ENCODE results near the gene IQCM. TPM values are rescaled to one million over a fixed set of nuclear protein-coding genes. Genes with fewer than 3 reads are reported as not detected.
"Not testable (repeated sequence)": the region's sequence is repeated elsewhere in the genome, so short reads cannot be mapped to it uniquely, and the experiment has no call there.

Gene IQCM
- total RNA-seq, 3 donors from 2014 or later, result not detected

DNA sequence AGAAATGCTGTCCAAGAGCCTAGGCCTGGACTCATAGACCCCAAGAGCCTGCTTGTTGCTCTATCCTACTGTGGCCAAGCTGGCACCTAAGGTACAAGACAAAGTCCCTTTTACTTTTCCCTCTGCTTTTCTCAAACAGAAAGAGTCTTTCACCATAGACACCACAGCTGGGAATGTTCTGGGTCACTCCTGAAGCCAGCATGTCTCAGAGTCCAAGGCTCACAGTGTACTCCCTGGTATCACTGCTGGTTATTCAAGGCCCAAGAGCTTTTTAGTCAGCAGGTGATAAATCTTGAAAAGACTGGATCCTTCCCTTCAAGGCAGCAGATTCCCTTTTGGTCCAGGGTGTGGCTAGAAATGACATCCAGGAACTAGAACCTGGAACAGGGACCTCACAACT lies 328.8 kb downstream of the IQCM start:
- intact Hi-C loops (cut with DNase I; ENCODE audit: low total_unique reads), result loop anchor here (5.0 kb wide), 1 partner anchor 270 kb away; no protein-coding TSS in a partner anchor
- H3K9me3 ChIP-seq, result no peaks in the 10 kb centered on the region
- DNase-seq (ENCODE audit: low spot score in 2 of 2), result no peak
- H3K4me1 ChIP-seq, result no peaks in the 10 kb centered on the region
- H3K4me3 ChIP-seq, result no peak overlapping the region
- H3K27me3 ChIP-seq, result no peaks in the 10 kb centered on the region
- TF ChIP-seq, protein P1, sequence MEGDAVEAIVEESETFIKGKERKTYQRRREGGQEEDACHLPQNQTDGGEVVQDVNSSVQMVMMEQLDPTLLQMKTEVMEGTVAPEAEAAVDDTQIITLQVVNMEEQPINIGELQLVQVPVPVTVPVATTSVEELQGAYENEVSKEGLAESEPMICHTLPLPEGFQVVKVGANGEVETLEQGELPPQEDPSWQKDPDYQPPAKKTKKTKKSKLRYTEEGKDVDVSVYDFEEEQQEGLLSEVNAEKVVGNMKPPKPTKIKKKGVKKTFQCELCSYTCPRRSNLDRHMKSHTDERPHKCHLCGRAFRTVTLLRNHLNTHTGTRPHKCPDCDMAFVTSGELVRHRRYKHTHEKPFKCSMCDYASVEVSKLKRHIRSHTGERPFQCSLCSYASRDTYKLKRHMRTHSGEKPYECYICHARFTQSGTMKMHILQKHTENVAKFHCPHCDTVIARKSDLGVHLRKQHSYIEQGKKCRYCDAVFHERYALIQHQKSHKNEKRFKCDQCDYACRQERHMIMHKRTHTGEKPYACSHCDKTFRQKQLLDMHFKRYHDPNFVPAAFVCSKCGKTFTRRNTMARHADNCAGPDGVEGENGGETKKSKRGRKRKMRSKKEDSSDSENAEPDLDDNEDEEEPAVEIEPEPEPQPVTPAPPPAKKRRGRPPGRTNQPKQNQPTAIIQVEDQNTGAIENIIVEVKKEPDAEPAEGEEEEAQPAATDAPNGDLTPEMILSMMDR (IDR thresholded peaks at IDR 0.05), result no peak
- no peak for TF ChIP-seq POLR2A (IDR thresholded peaks at IDR 0.05)
- TF ChIP-seq POLR2AphosphoS5 (IDR thresholded peaks at IDR 0.05), result no peak
- H3K36me3 ChIP-seq, result no peaks in the 10 kb centered on the region
- no peak overlapping the region for H3K27ac ChIP-seq

DNA sequence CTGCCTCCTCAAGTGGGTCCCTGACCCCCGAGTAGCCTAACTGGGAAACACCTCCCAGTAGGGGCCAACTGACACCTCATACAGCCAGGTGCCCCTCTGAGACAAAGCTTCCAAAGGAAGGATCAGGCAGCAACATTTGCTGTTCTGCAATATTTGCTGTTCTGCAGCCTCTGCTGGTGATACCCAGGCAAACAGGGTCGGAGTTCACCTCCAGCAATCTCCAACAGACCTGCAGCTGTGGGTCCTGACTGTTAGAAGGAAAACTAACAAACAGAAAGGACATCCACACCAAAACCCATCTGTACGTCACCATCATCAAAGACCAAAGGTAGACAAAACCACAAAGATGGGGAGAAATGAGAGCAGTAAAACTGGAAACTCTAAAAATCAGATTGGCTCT lies 347.0 kb downstream of the IQCM start:
- H3K27me3 ChIP-seq; intact Hi-C loops (cut with DNase I; ENCODE audit: low total_unique reads); H3K27ac ChIP-seq; DNase-seq (ENCODE audit: low spot score in 2 of 2); H3K9me3 ChIP-seq; H3K36me3 ChIP-seq; H3K4me1 ChIP-seq; H3K4me3 ChIP-seq: not testable (repeated sequence)

DNA sequence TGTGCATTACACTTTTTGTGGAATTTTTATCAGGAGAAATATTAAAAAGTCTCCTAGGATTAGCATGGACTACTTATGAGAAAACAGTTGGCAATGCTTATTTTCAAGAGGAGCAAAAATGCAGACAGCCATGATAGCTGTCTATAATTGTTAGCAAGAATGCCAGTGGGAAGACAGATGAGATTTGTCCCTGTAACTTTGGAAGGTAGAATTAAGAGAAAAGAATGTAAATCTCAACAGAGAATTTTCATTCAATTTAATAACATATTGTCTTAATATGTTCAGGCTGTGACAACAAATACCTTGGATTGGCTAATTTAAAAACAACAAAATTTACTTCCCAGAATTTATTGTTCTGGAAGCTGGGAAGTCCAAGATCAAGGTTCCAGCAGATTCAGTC lies 349.2 kb downstream of the IQCM start:
- Histone ChIP-seq H3K36me3 (no peaks in the 10 kb centered on the region), H3K9me3 (peaks cover 0 to 10% of the 10 kb centered on the region in 2 donors), H3K4me3 (no peak overlapping the region), H3K27ac (no peak overlapping the region), H3K27me3 (no peaks in the 10 kb centered on the region), H3K4me1 (no peaks in the 10 kb centered on the region)
- no peak for DNase-seq (ENCODE audit: low spot score in 2 of 2)
- no peak for TF ChIP-seq POLR2A (IDR thresholded peaks at IDR 0.05)
- TF ChIP-seq, protein P1 (IDR thresholded peaks at IDR 0.05), result no peak
- TF ChIP-seq POLR2AphosphoS5 (IDR thresholded peaks at IDR 0.05), result no peak
- intact Hi-C loops (cut with DNase I; ENCODE audit: low total_unique reads), result no loop called here

DNA sequence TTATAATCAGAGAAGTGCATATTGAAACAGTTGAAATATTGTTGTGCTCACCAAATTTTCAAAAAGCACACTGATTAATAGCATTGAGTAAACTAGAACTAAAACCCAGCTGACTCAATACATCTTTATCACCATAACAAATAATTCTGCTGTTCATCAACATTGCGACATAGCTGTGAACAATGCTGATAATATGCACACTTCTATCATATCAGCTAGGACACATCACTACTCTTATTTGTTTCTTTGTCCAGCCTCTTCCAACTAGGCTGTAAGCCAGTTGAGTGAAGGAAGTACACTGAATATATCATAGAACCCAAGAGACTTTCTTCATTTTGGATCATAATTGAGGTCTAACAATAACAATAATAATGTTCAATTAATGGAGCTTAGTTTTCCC lies 349.7 kb downstream of the IQCM start:
- intact Hi-C loops (cut with DNase I; ENCODE audit: low total_unique reads), result no loop called here
- TF ChIP-seq POLR2A (IDR thresholded peaks at IDR 0.05), result no peak
- TF ChIP-seq, protein P1 (IDR thresholded peaks at IDR 0.05), result no peak
- no peak for TF ChIP-seq POLR2AphosphoS5 (IDR thresholded peaks at IDR 0.05)
- no peaks in the 10 kb centered on the region for H3K36me3 ChIP-seq
- no peak overlapping the region for H3K4me3 ChIP-seq
- H3K4me1 ChIP-seq, result no peaks in the 10 kb centered on the region
- H3K9me3 ChIP-seq, result peaks cover 0 to 10% of the 10 kb centered on the region in 2 donors
- no peak for DNase-seq (ENCODE audit: low spot score in 2 of 2)
- H3K27ac ChIP-seq, result no peak overlapping the region
- no peaks in the 10 kb centered on the region for H3K27me3 ChIP-seq

DNA sequence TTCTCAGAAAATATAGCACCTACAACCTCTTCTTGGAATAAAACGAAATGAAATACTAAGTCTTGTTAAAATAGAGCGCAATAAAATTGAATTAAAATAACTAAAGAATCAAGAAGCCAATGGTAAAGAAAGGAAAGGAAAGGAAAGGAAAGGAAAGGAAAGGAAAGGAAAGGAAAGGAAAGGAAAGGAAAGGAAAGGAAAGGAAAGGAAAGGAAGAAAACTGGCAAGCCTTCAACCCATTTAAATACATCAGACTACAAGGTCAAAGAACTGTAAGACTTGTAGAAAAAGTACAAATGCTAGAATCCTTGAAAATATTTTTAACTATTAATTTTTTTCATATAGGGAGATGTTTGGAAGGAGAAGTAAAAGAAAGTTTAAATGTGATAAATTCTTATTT lies 372.1 kb downstream of the IQCM start:
- intact Hi-C loops (cut with DNase I; ENCODE audit: low total_unique reads), result no loop called here
- no peak for DNase-seq (ENCODE audit: low spot score in 2 of 2)

More for the DNA sequence above, 372.1 kb downstream of the IQCM start:
- H3K27me3 ChIP-seq, result no peaks in the 10 kb centered on the region
- TF ChIP-seq, protein P1 (IDR thresholded peaks at IDR 0.05), result no peak
- no peak for TF ChIP-seq POLR2AphosphoS5 (IDR thresholded peaks at IDR 0.05)
- TF ChIP-seq POLR2A (IDR thresholded peaks at IDR 0.05), result no peak
- H3K27ac ChIP-seq, result no peak overlapping the region
- no peaks in the 10 kb centered on the region for H3K36me3 ChIP-seq
- no peaks in the 10 kb centered on the region for H3K4me1 ChIP-seq
- no peaks in the 10 kb centered on the region for H3K9me3 ChIP-seq
- no peak overlapping the region for H3K4me3 ChIP-seq

All from breast epithelium (tissue), 4 donors.